Aorta (tissue), 5 donors: ENCODE data around the gene INS. TPM values are rescaled to one million over a fixed set of nuclear protein-coding genes. Genes with fewer than 3 reads are reported as not detected.

Source experiments
- ATAC-seq: fragments of 200-7000 bp; cut with Tn5 transposase; one replicate; pipeline ENCODE4 v1.9.1; 2022; ENCODE audit warnings: moderate library complexity; ENCODE audit not compliant: low FRiP score
- DNase-seq, 2 donors: peaks; one replicate each; pipeline ENCODE4 v3.0.0-alpha.2; 2020
- H3K27ac ChIP-seq, 2 donors: one replicate each; pipeline ENCODE4 v1.5.1; 2013; ENCODE audit warnings: low read length in 2 of 2, mild to moderate bottlenecking in 2 of 2, moderate library complexity in 2 of 2, control low read depth in 1 of 2, inconsistent platforms in 1 of 2, low read depth in 1 of 2
- H3K27me3 ChIP-seq, 2 donors: one replicate each; pipeline ENCODE4 v1.6.1; 2013; ENCODE audit warnings: control low read depth in 1 of 2, low read length in 1 of 2, mild to moderate bottlenecking in 1 of 2, moderate library complexity in 1 of 2; ENCODE audit not compliant: insufficient read depth in 2 of 2, control insufficient read depth in 1 of 2
- H3K36me3 ChIP-seq, 2 donors: one replicate each; pipeline ENCODE4 v1.6.1; 2013; ENCODE audit warnings: control low read depth in 1 of 2, low read length in 1 of 2, mild to moderate bottlenecking in 1 of 2; ENCODE audit not compliant: insufficient read depth in 2 of 2, control insufficient read depth in 1 of 2
- H3K4me1 ChIP-seq, 2 donors: one replicate each; pipeline ENCODE4 v1.6.1; 2013; ENCODE audit warnings: low read length in 2 of 2, control low read depth in 1 of 2, mild to moderate bottlenecking in 1 of 2, moderate library complexity in 1 of 2; ENCODE audit not compliant: insufficient read depth in 2 of 2, control insufficient read depth in 1 of 2
- H3K4me3 ChIP-seq, 2 donors: one replicate each; pipeline ENCODE4 v1.5.1; 2013; ENCODE audit warnings: low read length in 2 of 2, control low read depth in 1 of 2, mild to moderate bottlenecking in 1 of 2
- H3K9me3 ChIP-seq: one replicate; pipeline ENCODE4 v1.6.1; 2013; ENCODE audit warnings: mild to moderate bottlenecking, low read length; ENCODE audit not compliant: control insufficient read depth
- WGBS, 2 donors: extraction: QIAGEN DNeasy Blood & Tissue Kit; methylation state at CpG; one replicate each; pipeline ENCODE4 v1.1.7; 2013; 5-methylcytosine and 5-hydroxymethylcytosine counted together
- intact Hi-C, 2 donors: fragments of 100-400 bp; cut with DNase I; formaldehyde crosslinking; loops; one replicate each; pipeline versions ENCODE4 v1.14.2 to v1.15.0; 2022
- polyA plus RNA-seq, 2 donors: library from polyadenylated mRNA; stranded (reverse); fragments of 200-250 nt; gene quantifications; one replicate each; pipeline ENCODE4 v1.2.3, GENCODE V29; 2013
- total RNA-seq, 2 donors: library from RNA; stranded (reverse); fragmentation: NEBNext Ultra II Directional; extraction: Animal tissue kit (Norgen Biotek cat#: 25700); gene quantifications; one replicate each; pipeline ENCODE4 v1.2.1, GENCODE V29; 2021
- donor health status: healthy with polysubstance abuse.
- donor health status: Bipolar disorder and iron deficiency.
- donor health status: DM: no; HTN: no; CAD: no.
- donor health status: DM: no; HTN: no; CAD: no.
- donor health status: DM: yes; HTN: yes; CAD: no.

INS gene
- total and polyA plus RNA-seq, 4 donors = 1.9 to 18.8 (median 9.6) TPM

GRCh38 chr11:2164861-2165555, 4.0 kb upstream of the INS start:
- no peak for ATAC-seq
- intact Hi-C loops = no loop called here
- no peak overlapping the region for H3K4me3 ChIP-seq
- 66 to 73% methylated on average over 20 of the region's 20 CpGs for WGBS, 2 donors
- no peak for DNase-seq
- H3K27ac ChIP-seq = no peak overlapping the region
- no peaks in the 10 kb centered on the region for H3K4me1 ChIP-seq
- no peaks in the 10 kb centered on the region for H3K9me3 ChIP-seq
- no peaks in the 10 kb centered on the region for H3K27me3 ChIP-seq
- H3K36me3 ChIP-seq = no peaks in the 10 kb centered on the region

DNA sequence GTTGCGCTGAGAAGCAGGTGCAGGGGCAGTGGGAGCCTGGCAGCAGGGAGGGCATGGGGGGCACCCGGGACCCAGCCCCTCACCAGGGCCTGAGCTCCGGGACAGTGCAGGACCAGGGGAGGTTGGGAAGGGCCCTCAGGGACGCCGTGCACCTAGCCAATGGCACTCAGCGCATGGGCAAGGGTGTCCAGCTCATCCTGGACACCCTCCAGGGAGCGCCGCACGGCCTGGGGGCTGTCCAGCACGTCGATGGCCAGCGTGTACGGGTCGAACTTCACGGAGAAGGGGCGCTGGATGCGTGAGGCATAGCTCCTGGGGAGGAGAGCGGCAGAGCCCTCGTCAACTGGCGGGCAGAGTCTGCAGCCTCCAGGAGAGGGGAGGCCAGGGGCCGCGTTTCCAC, 3.1 kb upstream of the INS start:
- H3K27ac ChIP-seq = no peak overlapping the region
- no peaks in the 10 kb centered on the region for H3K36me3 ChIP-seq
- ATAC-seq (no peak), DNase-seq (no peak)
- no peaks in the 10 kb centered on the region for H3K27me3 ChIP-seq
- intact Hi-C loops = no loop called here
- H3K4me1 ChIP-seq = no peaks in the 10 kb centered on the region
- no peak overlapping the region for H3K4me3 ChIP-seq
- no peaks in the 10 kb centered on the region for H3K9me3 ChIP-seq
- 90% methylated on average over 20 to 22 of the region's 22 CpGs for WGBS, 2 donors

GRCh38 chr11:2163428-2163978, 2.5 kb upstream of the INS start:
- Histone ChIP-seq H3K4me3 (no peak overlapping the region), H3K27ac (no peak overlapping the region), H3K9me3 (no peaks in the 10 kb centered on the region), H3K4me1 (no peaks in the 10 kb centered on the region), H3K27me3 (no peaks in the 10 kb centered on the region), H3K36me3 (no peaks in the 10 kb centered on the region)
- 87 to 88% methylated on average over 11 to 12 of the region's 12 CpGs for WGBS, 2 donors
- no peak for DNase-seq
- ATAC-seq = no peak
- intact Hi-C loops = no loop called here

DNA sequence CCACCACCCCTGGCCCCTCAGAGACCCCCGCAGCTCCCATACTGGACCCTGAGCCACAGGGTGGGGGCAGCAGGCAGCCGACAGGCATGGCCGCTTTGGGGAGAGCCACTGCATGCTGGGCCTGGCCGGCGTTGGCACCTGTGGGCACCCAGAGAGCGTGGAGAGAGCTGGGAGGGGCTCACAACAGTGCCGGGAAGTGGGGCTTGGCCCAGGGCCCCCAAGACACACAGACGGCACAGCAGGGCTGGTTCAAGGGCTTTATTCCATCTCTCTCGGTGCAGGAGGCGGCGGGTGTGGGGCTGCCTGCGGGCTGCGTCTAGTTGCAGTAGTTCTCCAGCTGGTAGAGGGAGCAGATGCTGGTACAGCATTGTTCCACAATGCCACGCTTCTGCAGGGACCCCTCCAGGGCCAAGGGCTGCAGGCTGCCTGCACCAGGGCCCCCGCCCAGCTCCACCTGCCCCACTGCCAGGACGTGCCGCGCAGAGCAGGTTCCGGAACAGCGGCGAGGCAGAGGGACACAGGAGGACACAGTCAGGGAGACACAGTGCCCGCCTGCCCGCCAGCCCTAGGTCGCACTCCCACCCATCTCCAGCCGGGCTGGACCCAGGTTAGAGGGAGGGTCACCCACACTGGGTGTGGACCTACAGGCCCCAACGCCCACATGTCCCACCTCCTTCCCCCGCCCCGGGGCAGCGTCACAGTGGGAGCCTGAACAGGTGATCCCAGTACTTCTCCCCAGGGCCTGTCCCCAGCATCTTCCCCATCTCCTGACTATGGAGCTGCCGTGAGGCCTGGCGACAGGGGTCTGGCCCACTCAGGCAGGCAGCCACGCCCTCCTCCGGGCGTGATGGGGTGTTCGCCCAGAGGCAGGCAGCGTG, 1.2 kb downstream of the INS start:
- Histone ChIP-seq H3K27me3 (no peaks in the 10 kb centered on the region), H3K27ac (no peak overlapping the region), H3K4me3 (no peak overlapping the region), H3K36me3 (no peaks in the 10 kb centered on the region), H3K9me3 (no peaks in the 10 kb centered on the region), H3K4me1 (no peaks in the 10 kb centered on the region)
- intact Hi-C loops = loop anchor here in 1 of 2 donors (10.0 kb wide), 1 partner anchor 505 kb away; no protein-coding TSS in a partner anchor
- DNase-seq (no peak), ATAC-seq (no peak)
- 70% methylated on average over 35 to 36 of the region's 36 CpGs for WGBS, 2 donors

GRCh38 chr11:2158966-2159365, 2.0 kb downstream of the INS start:
- DNase-seq (no peak), ATAC-seq (no peak)
- no peak overlapping the region for H3K4me3 ChIP-seq
- no peak overlapping the region for H3K27ac ChIP-seq
- H3K27me3 ChIP-seq = no peaks in the 10 kb centered on the region
- no peaks in the 10 kb centered on the region for H3K9me3 ChIP-seq
- intact Hi-C loops = loop anchor here in 1 of 2 donors (10.0 kb wide), 1 partner anchor 504 kb away; no protein-coding TSS in a partner anchor
- 72 to 76% methylated on average over 10 of the region's 10 CpGs for WGBS, 2 donors
- H3K4me1 ChIP-seq = no peaks in the 10 kb centered on the region
- H3K36me3 ChIP-seq = no peaks in the 10 kb centered on the region

DNA sequence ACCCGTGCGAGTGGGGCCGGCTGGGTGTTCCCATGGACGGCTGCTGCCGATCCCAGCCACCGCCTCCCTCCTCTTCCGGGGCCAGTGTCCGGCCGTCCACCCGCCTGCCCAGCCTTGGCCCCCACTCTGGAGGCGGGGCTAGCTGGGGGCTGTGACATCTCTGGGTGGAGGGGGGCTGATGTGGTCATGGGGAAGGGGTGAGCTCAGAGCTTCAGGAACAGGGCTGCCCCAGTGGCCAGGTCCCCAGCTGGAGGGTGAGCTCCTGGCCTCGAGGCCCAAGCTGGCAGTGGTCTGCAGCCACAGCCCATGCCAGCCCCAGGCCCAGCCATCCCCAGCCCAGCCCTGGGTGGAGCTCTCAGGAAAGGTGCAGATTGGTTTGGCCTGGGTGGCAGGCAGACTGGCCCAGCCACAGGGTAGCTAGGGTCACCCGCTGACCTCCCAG, 2.7 kb downstream of the INS start:
- H3K27me3 ChIP-seq = no peaks in the 10 kb centered on the region
- H3K4me1 ChIP-seq = no peaks in the 10 kb centered on the region
- H3K9me3 ChIP-seq = no peaks in the 10 kb centered on the region
- no peak for DNase-seq
- no peak overlapping the region for H3K4me3 ChIP-seq
- H3K36me3 ChIP-seq = no peaks in the 10 kb centered on the region
- no peak for ATAC-seq
- intact Hi-C loops = loop anchor here in 1 of 2 donors (10.0 kb wide), 1 partner anchor 504 kb away; no protein-coding TSS in a partner anchor
- 79 to 84% methylated on average over 13 of the region's 13 CpGs for WGBS, 2 donors
- H3K27ac ChIP-seq = no peak overlapping the region

GRCh38 chr11:2157294-2158040, 3.5 kb downstream of the INS start:
- intact Hi-C loops = loop anchor here in 1 of 2 donors (10.0 kb wide), 1 partner anchor 503 kb away; no protein-coding TSS in a partner anchor
- no peak for DNase-seq
- Histone ChIP-seq H3K27ac (no peak overlapping the region), H3K36me3 (no peaks in the 10 kb centered on the region), H3K4me3 (no peak overlapping the region), H3K4me1 (no peaks in the 10 kb centered on the region), H3K27me3 (no peaks in the 10 kb centered on the region), H3K9me3 (no peaks in the 10 kb centered on the region)
- ATAC-seq = no peak
- 66 to 70% methylated on average over 18 of the region's 18 CpGs for WGBS, 2 donors
